Fibroblast of pulmonary artery (primary cell): Measurements from ENCODE around the gene GDE1.

Source experiments
- DNase-seq: peaks from one replicate; pipeline ENCODE4 v3.0.0-alpha.2; 2010; ENCODE audit warnings: low read depth
- H3K4me3 ChIP-seq: replicated peaks from 2 replicates; pipeline ENCODE4 v1.5.1; 2011; ENCODE audit warnings: low read depth, mild to moderate bottlenecking, control low read depth, low read length, moderate library complexity
- CTCF ChIP-seq: IDR thresholded peaks from 2 replicates; pipeline ENCODE4 v1.5.1; 2011; ENCODE audit warnings: mild to moderate bottlenecking, control low read depth, low read length, inconsistent platforms; ENCODE audit errors: missing control alignments

The GDE1 gene

DNA sequence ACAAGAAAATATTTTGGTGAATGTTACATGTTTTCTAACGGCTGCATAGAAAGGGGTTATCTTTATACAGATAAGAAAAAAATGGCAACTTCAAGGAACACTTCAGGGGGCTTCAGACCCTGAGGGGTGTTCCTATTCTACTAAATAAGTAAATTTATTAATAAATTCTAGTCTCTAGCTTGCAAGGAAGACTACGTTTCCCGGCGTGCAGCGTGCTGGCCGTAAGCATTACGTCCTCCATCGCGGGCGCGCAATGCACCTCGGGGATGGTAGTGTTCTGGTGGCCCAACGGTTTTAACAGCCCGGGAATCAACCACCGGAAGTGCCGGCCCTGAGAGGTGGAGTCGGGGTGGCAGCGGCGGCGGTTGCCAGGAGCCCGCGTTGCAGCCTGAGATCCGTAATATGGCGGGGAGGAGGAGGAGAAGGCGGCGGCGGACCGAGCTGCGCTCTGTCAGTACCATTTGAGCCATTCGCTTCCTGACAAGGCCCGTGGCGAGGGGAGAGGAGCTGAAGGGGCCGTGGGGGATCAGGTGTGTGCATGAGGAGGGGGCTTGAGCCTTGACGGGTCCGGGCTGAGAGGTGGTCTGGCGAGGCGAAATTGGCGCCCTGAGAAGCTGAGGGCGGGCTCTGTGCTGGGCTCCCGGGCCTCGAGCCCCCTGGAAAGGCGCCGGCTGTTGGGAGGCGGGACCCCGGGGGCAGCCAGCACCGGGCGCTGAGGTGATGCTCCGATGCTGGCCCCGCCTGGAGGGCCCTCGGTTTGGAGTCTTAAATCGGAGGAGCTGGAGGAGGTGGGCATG is 1.9 kb upstream of the GDE1 start, which contains the start of gene CCP110:
Gene CCP110 (plus strand): TSS at position 384 of the 797 bp plus-strand sequence. CDS start 3,940 bp downstream, outside the sequence.
- DNase-seq, result peak; percentile 97
- peak within 1 kb of the TSS; percentile 93 for H3K4me3 ChIP-seq
- no peak for TF ChIP-seq CTCF

DNA sequence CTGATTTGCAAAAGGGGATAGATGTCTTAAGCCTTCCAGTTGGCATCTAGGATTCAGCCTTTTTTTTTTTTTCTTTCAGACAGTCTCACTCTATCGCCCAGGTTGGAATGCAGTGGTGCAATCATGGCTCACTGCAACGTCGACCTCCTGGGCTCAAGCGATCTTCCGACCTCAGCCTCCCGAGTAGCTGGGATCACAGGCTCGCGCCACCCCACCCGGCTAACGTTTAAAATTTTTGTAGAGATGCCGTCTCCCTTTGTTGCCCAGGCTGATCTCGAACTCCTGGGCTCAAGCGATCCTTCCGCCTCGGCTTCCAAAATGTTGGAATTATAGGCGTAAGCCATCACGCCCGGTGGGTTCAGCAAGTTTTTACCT is 1.3 kb upstream of the GDE1 start:
- no peak for TF ChIP-seq CTCF
- no peak for DNase-seq
- no peak overlapping the region for H3K4me3 ChIP-seq

DNA sequence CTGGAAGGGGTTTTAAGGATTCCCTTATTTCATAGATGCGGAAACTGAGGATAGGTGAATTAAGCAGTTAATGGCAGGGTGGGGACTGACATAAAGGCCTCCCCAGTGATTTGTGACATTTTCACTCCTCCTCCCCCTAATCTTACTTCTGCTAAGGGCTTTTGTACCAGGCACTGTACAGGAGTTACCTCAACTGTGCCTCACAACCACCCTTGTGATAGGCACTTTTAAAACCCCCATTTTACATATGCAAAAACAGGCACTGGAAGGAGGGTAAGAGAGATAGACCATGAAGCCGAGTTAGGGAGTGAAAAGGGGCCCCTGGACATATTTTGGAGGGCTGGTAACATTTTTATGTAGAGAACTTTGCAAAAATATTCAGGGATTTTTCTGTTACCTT is 862 bp upstream of the GDE1 start:
- H3K4me3 ChIP-seq, result no peak overlapping the region
- TF ChIP-seq CTCF, result no peak
- no peak for DNase-seq

DNA sequence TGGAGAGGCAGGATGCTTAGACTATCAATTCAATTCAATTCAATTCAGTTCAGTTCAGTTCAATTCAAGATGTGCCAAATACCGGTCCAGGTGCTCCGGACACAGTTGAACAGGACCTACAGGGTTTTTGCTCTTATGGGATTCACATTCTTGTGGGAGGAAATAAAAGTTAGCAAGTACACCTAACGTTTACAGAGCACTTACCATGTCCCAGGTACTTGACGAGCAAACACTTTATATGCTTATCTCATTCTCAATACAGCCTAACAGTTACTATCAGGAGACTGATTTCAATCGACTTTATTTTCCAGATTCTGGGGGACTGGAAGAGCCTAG is 467 bp upstream of the GDE1 start:
- no peak for DNase-seq
- peak overlapping the region; percentile 89 for H3K4me3 ChIP-seq
- no peak for TF ChIP-seq CTCF

DNA sequence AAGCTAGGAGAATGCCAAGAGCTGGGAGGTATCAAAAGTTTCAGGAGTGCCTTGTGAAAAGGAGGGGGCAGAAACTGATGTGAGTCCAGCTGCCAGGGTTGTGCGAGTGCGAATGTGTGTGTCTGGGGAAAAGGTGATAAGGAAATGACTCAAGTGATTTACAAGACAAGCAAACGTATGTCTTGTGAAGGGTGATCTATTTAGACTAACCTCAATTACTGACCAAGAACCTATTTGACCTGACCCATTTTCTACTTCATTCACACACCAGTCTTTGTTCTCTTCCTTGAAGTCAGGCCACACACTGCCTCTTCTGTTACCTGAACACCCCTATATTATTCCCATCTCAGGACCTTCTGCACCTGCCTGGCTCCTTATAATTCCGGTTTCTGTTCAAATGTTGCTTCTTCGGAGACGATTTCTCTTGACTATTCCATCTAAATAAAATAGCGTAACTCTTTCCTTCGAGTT is 1.0 kb downstream of the GDE1 start:
- H3K4me3 ChIP-seq, result peak overlapping the region; percentile 89
- DNase-seq, result peak; percentile 17
- TF ChIP-seq CTCF, result no peak

DNA sequence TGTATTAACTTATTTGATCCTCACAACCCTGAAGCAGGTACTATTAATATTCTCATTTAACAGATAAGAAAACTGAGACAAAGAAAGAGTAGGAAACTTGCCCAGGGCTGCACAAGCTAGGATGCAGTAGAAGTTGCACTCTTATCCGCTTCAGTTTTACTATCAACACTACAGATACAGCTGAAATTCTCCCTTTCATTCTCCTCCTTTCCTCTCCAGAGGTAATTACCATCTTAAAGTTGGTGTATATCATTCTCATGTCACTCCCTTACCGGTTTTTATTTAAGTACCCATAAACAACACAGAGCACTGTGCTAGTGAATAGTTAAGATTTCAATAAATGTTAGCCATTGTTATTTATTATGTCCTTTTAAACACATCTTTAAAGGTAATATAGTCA is 3.5 kb downstream of the GDE1 start:
- H3K4me3 ChIP-seq, result no peak overlapping the region
- TF ChIP-seq CTCF, result no peak
- no peak for DNase-seq

GRCh38 chr16:19517424-19518089 is 4.3 kb downstream of the GDE1 start:
- no peak for TF ChIP-seq CTCF
- DNase-seq, result no peak

More at GRCh38 chr16:19517424-19518089, 4.3 kb downstream of the GDE1 start:
- H3K4me3 ChIP-seq, result no peak overlapping the region
